ENCODE results near the gene PIK3C2G.

PIK3C2G gene

DNA sequence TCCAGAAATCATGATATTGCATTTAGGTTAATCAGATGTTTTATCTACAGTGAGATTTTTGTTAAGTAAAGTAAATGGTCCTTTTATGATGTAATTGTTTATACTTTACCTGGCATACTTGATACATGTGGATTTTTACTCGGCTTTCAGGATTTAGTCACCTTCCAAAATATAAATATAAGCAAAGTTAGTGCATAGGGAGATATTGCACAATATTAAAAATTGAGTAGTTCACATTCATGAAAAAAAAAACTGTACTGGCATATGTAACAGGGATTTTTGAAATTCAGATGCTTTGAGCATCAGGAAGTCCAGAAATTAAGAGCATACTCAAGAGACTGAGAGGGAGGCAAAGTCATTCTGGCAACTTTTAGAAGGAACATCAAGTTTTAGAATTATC lies 303.0 kb downstream of the PIK3C2G start:
- no peak for DNase-seq (ENCODE audit: low spot score)

DNA sequence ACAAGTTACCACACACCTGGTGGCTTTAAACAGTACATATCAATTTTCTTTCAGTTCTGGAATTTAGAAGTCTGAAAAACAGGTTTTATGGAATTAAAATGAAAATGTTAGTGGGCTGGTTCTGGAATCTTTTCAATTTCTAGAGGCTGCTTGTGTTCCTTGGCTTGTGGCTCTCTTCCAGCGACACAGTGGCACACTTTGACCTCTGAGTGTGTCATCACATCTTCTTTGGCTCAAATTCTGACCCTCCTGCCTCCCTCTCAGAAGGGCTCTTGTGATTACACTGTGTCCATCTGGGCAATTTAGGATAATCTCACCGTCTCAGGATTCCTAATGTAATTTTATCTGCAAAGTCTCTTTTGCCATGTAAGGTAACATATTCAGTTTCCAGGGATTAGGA lies 306.5 kb downstream of the PIK3C2G start:
- DNase-seq (ENCODE audit: low spot score): no peak

DNA sequence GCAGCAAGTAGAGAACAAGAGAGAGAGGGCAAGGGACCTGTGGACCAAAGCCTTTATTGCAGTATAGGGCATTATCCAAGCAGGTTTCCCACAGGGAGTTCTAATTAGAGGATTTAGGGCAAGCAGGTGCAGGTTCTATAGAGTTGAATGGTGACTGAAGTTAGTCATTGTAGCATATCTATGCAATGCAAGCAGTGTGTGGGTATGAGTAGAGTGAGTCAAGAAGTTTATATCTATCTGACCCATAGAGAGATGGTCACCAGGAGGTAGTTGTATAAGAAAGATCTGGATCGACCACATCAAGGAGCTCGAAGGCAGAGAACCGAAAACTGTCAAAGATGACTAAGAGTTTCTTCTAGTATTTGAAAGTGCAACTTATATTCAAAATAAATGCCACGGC lies 309.2 kb downstream of the PIK3C2G start:
- no peak for DNase-seq (ENCODE audit: low spot score)

DNA sequence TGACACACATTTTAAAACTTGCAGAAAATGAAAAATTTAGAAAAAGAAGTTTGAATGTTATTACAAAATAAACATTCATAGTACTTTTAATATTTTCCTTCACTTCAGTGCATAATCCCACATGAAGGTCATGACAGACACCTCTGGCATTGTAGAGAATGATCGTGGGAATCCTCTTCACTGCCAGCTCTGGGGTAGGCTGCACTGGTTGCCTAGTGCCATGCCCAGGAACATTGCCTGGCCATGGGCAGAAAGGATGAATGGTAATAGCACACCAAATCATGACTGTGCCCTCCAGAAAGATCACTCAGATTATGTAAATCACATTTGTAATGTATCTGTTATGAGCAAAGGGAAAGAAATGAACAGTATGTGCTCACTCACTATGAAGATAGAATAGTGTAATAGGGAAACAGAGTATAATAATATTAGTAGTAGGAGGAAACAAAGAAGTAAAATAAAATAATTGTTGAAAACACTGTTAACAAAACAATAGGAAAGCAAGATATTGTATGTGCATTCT lies 314.8 kb downstream of the PIK3C2G start:
- no peak for DNase-seq (ENCODE audit: low spot score)

DNA sequence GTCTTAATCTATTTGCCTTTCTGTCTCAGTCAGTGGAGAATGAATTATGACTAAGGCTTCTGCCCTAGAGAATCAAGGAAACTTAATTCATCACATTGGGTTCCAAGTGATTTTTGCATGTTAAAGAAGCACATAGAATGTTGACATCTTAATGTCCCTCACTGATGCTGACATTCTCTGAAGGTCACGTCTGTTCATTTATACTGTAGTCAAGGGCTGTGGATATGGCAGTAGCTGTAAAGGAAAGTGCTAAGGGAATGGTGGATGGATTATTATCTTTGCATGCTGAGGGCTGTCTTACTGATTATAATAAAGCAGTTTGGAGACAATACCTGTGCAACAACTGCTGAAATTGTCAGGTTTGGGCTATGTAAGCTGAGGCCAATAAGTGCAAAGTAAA lies 315.3 kb downstream of the PIK3C2G start:
- no peak for DNase-seq (ENCODE audit: low spot score)

DNA sequence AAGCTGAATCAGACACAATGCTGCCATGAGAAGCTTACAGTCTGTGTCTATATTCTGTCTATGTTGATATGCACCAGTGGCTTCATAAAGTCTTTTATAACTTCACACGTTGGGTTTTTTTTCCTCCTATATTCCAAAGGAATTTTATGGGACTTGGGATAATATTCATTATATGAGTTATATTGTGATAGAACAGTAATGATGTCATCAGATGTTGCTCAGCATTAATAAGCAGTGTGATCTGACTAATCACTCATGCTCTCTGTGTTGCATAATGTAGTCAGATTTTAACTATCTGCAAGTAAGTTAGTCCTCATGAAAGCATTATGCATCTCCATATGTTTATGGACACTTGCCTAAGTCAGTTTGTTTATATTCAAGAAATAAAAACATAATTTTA lies 316.9 kb downstream of the PIK3C2G start:
- no peak for DNase-seq (ENCODE audit: low spot score)

DNA sequence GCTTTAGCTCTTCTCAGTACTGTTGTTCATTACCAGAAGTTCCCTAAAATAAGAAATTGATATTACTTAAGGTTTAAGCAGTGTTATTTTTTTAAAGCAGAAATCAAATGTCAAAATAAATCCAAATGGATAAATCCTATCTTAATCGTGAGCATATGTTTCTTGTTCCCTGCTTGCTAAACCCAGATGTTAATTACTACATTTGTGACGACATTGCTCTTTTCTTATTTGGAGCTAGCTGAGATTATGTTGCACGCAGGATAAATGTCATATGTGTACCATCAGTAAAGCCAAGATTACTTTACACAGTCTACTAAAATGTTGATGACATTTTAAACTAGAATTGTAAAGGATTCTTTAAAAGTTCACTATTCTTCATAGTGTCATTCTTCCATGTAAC lies 319.0 kb downstream of the PIK3C2G start:
- DNase-seq (ENCODE audit: low spot score): no peak

DNA sequence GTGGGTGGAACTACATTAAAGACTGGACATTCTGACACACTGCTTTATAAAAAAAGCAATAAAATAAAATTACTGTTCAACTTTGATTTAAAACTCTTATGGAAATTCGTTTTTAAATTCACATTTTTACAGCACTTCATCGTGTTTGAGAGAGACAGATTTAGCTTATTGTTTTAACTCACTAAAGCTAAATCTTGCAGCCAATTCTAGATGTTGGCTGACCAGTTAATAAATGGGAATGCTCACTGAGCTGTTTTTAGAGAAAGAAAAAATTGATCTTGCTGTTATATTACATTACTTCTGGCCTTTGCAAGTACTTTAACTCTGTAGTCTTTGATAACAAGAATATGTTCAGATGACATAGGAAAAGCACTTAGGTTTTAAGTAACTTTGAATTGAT lies 319.4 kb downstream of the PIK3C2G start:
- no peak for DNase-seq (ENCODE audit: low spot score)

DNA sequence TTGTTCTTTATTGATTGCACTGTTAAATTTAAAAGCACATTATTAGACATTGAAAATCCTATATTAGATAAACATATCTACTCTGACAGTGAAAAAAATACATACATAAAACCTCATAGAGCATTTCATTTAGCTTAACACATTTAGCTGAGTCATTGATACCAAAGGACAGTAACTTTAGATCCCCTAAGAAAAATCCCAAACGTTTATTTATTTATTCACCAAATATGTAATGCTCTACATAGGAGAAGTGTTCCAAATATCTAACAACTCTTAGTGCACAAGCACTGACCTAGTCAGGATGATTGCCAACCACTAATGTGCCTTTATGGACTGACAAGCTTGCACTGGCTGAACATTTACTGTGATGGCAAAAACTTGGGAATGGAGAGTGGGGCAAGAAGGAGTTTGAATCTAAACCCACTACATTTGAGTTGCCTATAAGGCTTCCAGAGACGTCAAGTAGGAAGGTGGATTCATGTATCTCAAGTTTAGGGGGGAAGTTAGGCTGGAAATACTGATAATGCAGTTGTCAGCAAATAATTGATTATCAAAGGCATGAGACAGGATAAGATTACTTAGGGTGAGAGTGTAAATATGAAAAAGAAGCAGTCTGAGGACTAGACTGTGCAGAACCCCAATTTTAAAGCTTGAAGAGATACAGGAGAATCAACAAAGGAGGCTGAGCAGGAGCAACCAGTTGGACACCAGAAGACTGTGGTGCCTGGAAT lies 320.1 kb downstream of the PIK3C2G start:
- no peak for DNase-seq (ENCODE audit: low spot score)

DNA sequence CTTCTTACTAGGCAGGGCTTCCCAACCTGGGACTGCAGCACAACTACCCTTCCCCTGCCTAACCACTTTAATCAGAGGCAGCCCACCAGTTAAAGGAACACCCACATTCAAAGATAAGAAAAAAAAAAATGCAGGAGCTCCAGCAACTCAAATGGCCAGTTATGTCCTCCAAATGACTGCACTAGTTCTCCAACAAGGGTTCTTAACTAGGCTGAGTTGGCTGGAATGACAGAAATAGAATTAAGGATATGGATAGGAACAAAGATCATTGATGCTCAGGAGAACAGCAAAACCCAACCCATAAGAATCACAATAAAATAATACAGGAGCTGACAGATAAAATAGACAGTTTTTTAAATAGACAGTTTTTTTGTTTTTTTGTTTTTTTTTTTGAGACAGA lies 322.3 kb downstream of the PIK3C2G start:
- no peak for DNase-seq (ENCODE audit: low spot score)

DNA sequence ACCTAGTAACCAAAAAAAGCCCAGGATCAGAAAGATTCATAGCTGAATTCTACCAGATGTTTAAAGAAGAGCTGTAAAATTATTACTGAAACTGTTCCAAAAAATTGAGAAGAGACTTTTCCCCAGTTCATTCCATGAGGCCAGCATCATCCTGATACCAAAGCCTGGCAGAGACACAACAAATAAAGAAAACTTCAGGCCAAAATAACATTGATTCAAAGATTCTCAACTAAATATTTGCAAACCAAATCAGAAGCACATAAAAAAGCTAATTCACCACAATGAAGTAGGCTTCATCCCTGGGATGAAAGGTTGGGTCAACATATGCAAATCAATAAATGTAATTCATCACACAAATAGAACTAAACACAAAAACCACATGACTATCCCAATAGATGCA lies 325.3 kb downstream of the PIK3C2G start:
- DNase-seq (ENCODE audit: low spot score): no peak

DNA sequence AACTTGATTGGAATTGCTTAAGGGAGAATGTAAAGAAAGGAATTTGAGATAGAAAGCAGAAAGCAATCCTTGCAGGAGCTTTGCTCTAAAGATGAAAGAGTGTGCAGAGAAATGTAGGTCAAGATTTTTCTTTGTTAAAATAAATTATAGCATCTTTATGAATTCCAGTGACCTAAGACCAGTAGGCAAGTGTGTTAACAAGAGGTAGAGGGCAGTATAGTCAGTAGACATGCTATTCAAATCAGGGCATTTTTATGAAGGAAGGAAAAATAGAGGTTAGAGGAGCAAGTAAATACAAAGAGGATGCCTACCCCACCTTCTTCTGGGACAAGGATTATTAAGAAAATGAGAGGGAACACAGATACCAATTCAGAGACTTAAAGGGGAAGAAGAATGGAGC lies 328.0 kb downstream of the PIK3C2G start:
- no peak for DNase-seq (ENCODE audit: low spot score)

DNA sequence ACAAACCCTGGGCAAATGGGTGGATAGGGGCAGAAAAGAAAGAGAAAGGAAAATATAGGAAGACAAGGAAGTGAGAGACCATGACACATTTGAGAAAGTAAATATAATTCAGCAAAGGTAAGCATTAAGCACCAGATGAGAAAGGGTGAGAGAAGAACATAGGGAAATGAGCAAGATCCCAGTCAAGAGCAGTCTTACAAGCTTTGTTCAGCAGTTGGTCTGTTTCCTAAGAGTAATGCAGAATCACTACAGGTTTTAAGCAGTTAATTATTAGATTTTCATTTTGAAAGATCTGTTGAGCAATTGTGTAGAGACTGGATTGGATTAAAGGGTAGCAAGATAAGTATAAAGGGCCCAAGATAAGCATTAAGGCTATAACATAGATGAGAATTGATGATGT lies 330.2 kb downstream of the PIK3C2G start:
- no peak for DNase-seq (ENCODE audit: low spot score)

DNA sequence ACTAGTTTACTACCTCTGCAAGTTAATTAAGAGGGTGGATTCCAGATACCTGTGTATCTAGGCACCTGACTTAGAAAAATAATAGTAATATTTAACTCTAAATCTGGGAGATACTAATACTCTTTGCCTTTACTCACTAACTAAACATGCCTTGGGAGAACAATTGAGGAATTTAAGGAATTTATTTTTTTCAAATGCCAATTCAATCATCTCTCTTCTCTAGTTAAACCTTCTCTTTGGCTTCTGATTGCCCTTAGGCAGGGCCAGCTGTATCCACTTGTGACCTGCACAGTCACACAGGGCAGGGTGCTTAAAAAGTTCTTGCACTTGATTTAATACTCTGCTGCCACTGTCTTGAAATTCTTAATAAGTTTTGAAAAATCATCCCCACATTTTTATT lies 334.1 kb downstream of the PIK3C2G start:
- no peak for DNase-seq (ENCODE audit: low spot score)

DNA sequence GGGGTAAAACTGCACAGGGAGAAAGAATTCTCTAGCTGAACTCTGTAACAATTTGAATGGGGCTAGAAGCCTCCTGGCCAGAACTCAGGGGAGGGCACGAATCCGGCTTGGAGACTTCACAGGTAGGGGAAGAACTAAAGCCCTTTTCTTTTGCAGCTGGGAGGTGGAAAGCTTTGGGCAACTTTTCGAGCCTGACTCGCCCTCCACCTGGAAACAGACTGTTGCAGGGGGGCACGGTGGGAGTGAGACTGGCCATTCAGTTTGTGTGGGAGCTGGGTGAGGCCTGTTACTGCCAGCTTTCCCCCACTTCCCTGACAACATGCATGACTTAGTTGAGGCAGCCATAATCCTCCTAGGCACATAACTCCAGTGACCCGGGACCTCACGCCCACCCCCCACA lies 340.6 kb downstream of the PIK3C2G start:
- DNase-seq (ENCODE audit: low spot score): no peak

DNA sequence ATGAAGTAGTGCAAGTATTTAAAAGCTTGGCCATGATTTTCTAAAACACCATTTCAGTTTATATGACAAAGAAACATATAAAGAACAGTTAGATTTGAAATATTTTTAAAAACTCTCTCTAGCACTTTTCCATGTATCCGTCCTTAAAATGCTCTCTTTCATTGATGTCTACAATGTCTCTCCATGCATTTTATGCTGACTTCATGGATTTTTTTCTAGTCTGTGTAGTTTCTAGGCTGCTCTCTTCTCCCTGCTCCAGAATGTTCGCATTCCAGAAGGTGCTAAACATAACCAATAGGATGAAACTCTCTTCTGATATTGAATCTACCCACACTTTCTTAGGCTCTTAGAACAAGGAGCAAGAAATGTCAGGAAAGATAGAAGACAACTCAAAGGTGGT lies 351.7 kb downstream of the PIK3C2G start:
- DNase-seq (ENCODE audit: low spot score): no peak

DNA sequence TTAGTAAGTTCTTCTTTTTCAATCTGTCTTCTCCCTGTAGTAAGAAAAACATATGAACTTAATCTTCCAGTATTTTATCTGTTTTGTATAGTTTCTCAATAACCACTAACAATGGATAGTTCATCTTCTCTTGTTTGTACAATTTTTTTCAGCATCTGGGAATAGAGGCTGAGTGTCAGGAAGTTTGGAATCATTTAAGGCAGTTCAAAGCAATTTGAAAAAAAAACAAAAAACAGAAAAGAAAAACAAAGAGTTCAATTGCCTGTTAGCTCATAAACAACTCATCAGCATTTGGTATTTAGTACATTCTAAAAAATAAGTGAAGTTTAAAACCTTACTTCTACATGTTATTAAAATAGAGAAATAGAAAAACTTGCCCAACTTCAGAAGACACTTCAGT lies 359.7 kb downstream of the PIK3C2G start:
- DNase-seq (ENCODE audit: low spot score): no peak

DNA sequence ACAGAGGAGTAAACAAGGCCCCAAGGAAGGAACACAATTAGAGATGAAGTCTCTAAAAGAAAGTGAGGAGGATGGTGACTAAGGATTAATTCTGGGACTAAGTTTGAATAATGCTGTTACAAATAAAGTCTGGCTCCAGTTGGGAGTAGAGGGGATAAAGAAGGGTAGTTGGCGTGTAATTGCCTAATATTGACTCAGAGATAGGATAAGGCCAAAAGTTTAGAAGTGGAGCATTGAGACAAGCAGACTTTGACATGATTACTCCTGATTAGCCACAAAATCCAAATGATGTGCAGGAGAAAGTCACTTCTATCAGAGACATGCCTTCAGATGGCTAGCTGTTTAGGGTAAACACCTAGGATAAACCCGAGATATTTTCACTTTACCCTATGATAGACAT lies 368.1 kb downstream of the PIK3C2G start:
- DNase-seq (ENCODE audit: low spot score): no peak

DNA sequence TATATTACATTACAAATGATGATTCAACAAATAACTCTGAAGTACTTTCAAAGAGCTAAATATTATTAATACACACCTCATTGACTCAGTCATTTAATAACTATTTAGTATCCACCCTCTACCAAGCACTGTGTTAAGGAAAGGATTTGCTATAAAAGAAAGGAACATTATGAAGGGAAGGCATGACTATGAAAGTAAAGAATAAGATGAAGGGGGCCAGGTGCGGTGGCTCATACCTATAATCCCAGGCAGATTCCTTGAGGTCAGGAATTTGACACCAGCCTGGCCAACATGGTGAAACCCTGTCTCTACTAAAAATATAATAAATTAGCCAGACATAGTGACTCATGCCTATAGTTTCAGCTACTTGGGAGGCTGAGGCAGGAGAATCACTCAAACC lies 368.6 kb downstream of the PIK3C2G start:
- DNase-seq (ENCODE audit: low spot score): no peak

DNA sequence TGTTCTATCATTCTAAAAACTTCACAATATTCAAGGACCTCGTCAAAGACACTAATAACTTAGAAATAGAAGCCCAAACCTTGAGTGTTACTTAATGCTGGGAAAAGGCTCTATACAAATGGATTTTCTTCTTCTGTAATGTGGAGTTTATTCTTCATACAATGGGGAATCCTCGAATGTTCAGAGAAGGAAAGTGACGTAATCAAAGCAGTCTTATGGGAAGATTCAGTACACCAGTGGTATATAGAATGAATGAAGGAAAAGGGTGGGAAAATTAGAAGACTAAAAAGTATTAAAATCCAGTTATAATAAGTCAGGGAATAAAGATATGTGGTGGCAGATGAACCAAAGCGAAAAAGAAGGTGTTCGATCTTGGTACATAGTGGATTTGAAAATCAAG lies 370.0 kb downstream of the PIK3C2G start:
- no peak for DNase-seq (ENCODE audit: low spot score)

DNA sequence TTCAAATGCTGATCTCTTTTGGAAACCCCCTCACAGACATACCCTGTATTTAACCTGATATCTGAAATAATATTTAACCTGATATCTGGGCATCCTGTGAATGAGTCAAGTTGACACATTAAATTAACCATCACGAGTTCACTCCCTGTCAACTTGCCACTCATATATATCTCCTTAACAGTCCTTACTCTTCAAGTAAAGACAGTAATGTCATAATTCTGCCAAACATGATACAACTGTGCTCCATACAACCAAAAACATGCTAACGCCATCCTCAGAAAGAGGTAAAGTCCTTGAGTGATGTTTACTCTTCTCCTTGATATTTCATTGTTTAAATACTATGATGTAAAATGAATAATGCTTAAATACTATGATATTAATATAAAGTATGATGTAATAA lies 371.5 kb downstream of the PIK3C2G start:
- DNase-seq (ENCODE audit: low spot score): no peak

DNA sequence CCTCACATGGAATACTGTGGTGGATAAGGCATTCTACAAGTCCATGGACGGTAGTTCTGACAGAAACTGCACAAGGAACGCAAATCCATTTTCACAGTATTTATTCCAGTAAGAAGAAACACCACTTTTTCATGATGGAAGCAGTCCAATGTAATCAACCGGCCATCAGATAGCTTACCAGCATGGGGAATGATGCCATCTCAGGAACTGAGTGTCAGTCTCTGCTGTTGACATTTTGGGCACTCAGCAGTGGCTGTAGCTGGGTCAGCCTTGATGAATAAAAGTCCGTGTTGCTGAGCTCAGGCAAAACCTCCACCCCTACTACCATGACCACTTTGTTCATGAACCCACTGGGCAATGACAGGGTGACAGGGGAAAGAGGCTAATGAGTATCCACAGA lies 373.1 kb downstream of the PIK3C2G start:
- no peak for DNase-seq (ENCODE audit: low spot score)

DNA sequence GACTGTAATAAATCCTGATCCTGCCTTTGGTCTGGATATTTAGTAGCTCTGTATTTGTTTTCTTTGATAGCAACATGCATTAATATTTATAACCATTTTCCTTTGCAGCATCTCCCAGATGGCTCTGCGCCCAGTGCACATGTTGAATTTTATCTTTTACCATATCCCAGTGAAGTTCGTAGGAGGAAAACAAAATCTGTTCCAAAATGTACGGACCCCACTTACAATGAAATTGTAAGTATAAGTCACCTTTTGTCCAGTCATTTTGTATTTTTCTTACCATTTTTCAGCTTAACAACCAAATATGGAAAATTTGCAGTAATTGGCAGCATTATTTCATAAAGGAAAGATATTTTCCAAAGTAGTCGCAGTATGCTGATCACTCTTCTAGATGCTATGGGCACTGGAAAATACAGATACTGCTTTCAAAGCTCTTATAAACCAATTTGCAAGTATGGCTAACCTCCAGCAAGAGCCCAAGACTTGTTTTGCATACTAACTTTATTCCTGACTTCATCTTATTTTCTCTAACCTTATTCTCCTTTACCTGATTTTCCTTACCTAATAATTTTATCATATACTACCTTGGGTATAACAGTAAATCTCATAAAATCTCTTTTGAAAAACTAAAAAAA lies 379.1 kb downstream of the PIK3C2G start:
- no peak for DNase-seq (ENCODE audit: low spot score)

DNA sequence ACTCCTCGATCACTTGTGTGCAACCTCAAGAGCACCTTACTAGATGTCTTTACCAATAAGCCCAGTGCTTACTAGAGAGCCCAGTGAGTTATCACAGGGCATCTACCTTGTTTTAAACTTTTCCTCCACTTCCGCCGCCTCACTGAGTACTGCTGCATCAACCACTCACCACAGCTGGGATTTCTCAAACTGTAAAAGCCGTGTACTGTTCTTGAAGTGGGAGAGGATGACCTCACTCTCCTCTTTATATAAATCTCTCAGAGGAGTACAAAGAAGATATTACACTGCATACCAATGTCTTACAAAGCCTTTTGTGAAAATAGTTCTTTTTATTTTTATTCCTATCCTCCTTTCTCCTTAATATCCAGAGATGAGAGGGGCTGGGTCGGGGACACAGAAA lies 382.4 kb downstream of the PIK3C2G start:
- DNase-seq (ENCODE audit: low spot score): no peak

All from ecto neural progenitor cell (in vitro differentiated cells).